IMR-90 (cell line): ENCODE data around the gene DCHS1. TPM values are rescaled to one million over a fixed set of nuclear protein-coding genes. Genes with fewer than 3 reads are reported as not detected.

Experiments
- ATAC-seq: fragments of 200-7000 bp; cut with Tn5 transposase; 2 replicates; pipeline ENCODE4 v1.9.1; 2020; ENCODE audit warnings: low read depth, mild to moderate bottlenecking, moderate library complexity
- BruUV-seq: library from RNA; stranded (reverse); fragments of 400-500 nt; replicated peaks from 2 replicates; lab custom pipeline; 2021; lab: Mats Ljungman, UMichigan
- CTCF ChIA-PET: fragments of 300-600 bp; formaldehyde crosslinking; extraction: SDS; loops from one replicate; lab custom pipeline; 2021; ENCODE audit warnings: antibody characterized with exemption; lab: Yijun Ruan, JAX
- POLR2A ChIA-PET: fragments of 300-600 bp; sonication (Branson Sonifier 250); formaldehyde crosslinking; loops from one replicate; lab custom pipeline; 2022; ENCODE audit warnings: antibody characterized with exemption; ENCODE audit not compliant: unreplicated experiment; lab: Charles Lee
- DNase-seq: peaks from one replicate; pipeline ENCODE4 v3.0.0; 2013
- H2AFZ ChIP-seq: replicated peaks from 2 replicates; pipeline ENCODE3; 2013; ENCODE audit warnings: low read length, mild to moderate bottlenecking; ENCODE audit not compliant: poor library complexity
- H2AK5ac ChIP-seq: 2 replicates; pipeline ENCODE4 v1.6.1; 2013; ENCODE audit warnings: low read depth, low read length, inconsistent platforms
- H2AK9ac ChIP-seq: replicated peaks from 2 replicates; pipeline ENCODE3; 2013; ENCODE audit warnings: mild to moderate bottlenecking, low read depth, low read length, moderate library complexity; ENCODE audit not compliant: poor library complexity
- H2BK120ac ChIP-seq: 2 replicates; pipeline ENCODE4 v1.6.1; 2013; ENCODE audit warnings: low read depth, low read length, inconsistent platforms
- H2BK15ac ChIP-seq: 3 replicates; pipeline ENCODE4 v1.6.1; 2013; ENCODE audit warnings: low read depth, low read length, inconsistent platforms
- H2BK20ac ChIP-seq: 2 replicates; pipeline ENCODE4 v1.6.1; 2013; ENCODE audit warnings: low read depth, mild to moderate bottlenecking, inconsistent platforms, low read length, moderate library complexity
- H2BK5ac ChIP-seq: 2 replicates; pipeline ENCODE4 v1.6.1; 2013; ENCODE audit warnings: mild to moderate bottlenecking, low read depth, low read length, inconsistent platforms; ENCODE audit not compliant: poor library complexity, severe bottlenecking
- H3K14ac ChIP-seq: replicated peaks from 2 replicates; pipeline ENCODE4 v1.6.1; 2013; ENCODE audit warnings: low read depth, low read length, inconsistent platforms
- H3K18ac ChIP-seq: 2 replicates; pipeline ENCODE4 v1.6.1; 2013; ENCODE audit warnings: low read depth, low read length, control low read depth
- H3K23ac ChIP-seq: 2 replicates; pipeline ENCODE4 v1.6.1; 2013; ENCODE audit warnings: low read depth, low read length, inconsistent platforms
- H3K27ac ChIP-seq: 2 replicates; pipeline ENCODE4 v1.5.1; 2013; ENCODE audit warnings: mild to moderate bottlenecking, control low read depth, low read length; ENCODE audit not compliant: insufficient read depth
- H3K27me3 ChIP-seq: 2 replicates; pipeline ENCODE4 v1.6.1; 2013; ENCODE audit warnings: low read length; ENCODE audit not compliant: control insufficient read depth, insufficient read depth
- H3K36me3 ChIP-seq: 2 replicates; pipeline ENCODE4 v1.6.1; 2013; ENCODE audit warnings: low read length, mixed read lengths; ENCODE audit not compliant: control insufficient read depth, insufficient read depth
- H3K4ac ChIP-seq: 2 replicates; pipeline ENCODE4 v1.6.1; 2013; ENCODE audit warnings: low read depth, low read length, inconsistent platforms
- H3K4me1 ChIP-seq: 2 replicates; pipeline ENCODE4 v1.6.1; 2013; ENCODE audit warnings: low read length, mixed read lengths; ENCODE audit not compliant: control insufficient read depth, insufficient read depth
- H3K4me2 ChIP-seq: 2 replicates; pipeline ENCODE4 v1.6.1; 2013; ENCODE audit warnings: low read depth, mild to moderate bottlenecking, control low read depth, low read length, moderate library complexity
- H3K4me3 ChIP-seq: 2 replicates; pipeline ENCODE4 v1.5.1; 2013; ENCODE audit warnings: low read depth, mild to moderate bottlenecking, control low read depth, low read length, moderate library complexity; ENCODE audit not compliant: insufficient read depth
- H3K56ac ChIP-seq: 2 replicates; pipeline ENCODE4 v1.6.1; 2013; ENCODE audit warnings: low read length, inconsistent platforms; ENCODE audit not compliant: insufficient read depth; ENCODE audit errors: extremely low read depth
- H3K79me1 ChIP-seq, 2 experiments: 2 replicates each; pipeline ENCODE4 v1.6.1; 2013; ENCODE audit warnings: low read length in 2 of 2, inconsistent platforms in 1 of 2, low read depth in 1 of 2
- H3K9ac ChIP-seq: 2 replicates; pipeline ENCODE4 v1.6.1; 2013; ENCODE audit warnings: low read depth, low read length, control low read depth
- H3K9me1 ChIP-seq: 2 replicates; pipeline ENCODE4 v1.6.1; 2013; ENCODE audit warnings: low read length, inconsistent platforms; ENCODE audit not compliant: insufficient read depth
- H3K9me3 ChIP-seq: 2 replicates; pipeline ENCODE4 v1.6.1; 2013; ENCODE audit warnings: low read length; ENCODE audit not compliant: control insufficient read depth, insufficient read depth
- H4K20me1 ChIP-seq: 2 replicates; pipeline ENCODE4 v1.6.1; 2013; ENCODE audit warnings: low read length, inconsistent platforms; ENCODE audit not compliant: insufficient read depth
- H4K5ac ChIP-seq: 2 replicates; pipeline ENCODE4 v1.6.1; 2013; ENCODE audit warnings: mild to moderate bottlenecking, low read depth, low read length, control low read depth
- H4K8ac ChIP-seq, 2 experiments: 2 replicates each; pipeline ENCODE4 v1.6.1; 2013; ENCODE audit warnings: low read depth in 2 of 2, low read length in 2 of 2, control low read depth in 1 of 2, inconsistent platforms in 1 of 2
- H4K91ac ChIP-seq: 2 replicates; pipeline ENCODE4 v1.6.1; 2013; ENCODE audit warnings: low read depth, low read length, inconsistent platforms; ENCODE audit not compliant: insufficient read depth
- CHD1 ChIP-seq: IDR thresholded peaks from 2 replicates; pipeline ENCODE4 v1.6.1; 2012; ENCODE audit warnings: low read depth, low read length, improper control_type of control experiment
- FOS ChIP-seq: fragments of 150-350 bp; IDR thresholded peaks from 2 replicates; pipeline ENCODE4 v1.6.1; 2016; ENCODE audit warnings: low read depth, low read length
- MAZ ChIP-seq: IDR thresholded peaks from 2 replicates; pipeline ENCODE4 v1.6.1; 2012; ENCODE audit warnings: low read depth, mild to moderate bottlenecking, low read length, improper control_type of control experiment, moderate library complexity, borderline replicate concordance
- MXI1 ChIP-seq: IDR thresholded peaks from 2 replicates; pipeline ENCODE4 v1.6.1; 2012; ENCODE audit warnings: low read depth, mild to moderate bottlenecking, low read length, moderate library complexity, borderline replicate concordance
- RAD21 ChIP-seq: IDR thresholded peaks from 2 replicates; pipeline ENCODE4 v1.6.1; 2012; ENCODE audit warnings: low read length, improper control_type of control experiment
- RCOR1 ChIP-seq: IDR thresholded peaks from 2 replicates; pipeline ENCODE4 v1.6.1; 2012; ENCODE audit warnings: mild to moderate bottlenecking, low read length, improper control_type of control experiment; ENCODE audit not compliant: insufficient replicate concordance
- RFX5 ChIP-seq: IDR thresholded peaks from 2 replicates; pipeline ENCODE4 v1.8.0; 2012; ENCODE audit warnings: low read depth, mild to moderate bottlenecking, low read length, moderate library complexity
- SMC3 ChIP-seq: fragments of 150-350 bp; IDR thresholded peaks from 2 replicates; pipeline ENCODE4 v1.6.1; 2016; ENCODE audit warnings: low read depth, mild to moderate bottlenecking, antibody characterized with exemption, low read length, moderate library complexity
- WGBS, 2 experiments: methylation state at CpG; one replicate each; pipeline versions ENCODE4 v1.1.5 to v1.1.7; 2013; ENCODE audit warnings: missing lambda C conversion rate in 2 of 2; ENCODE audit not compliant: insufficient read length in 1 of 2; ENCODE audit errors: extremely low coverage in 2 of 2; 5-methylcytosine and 5-hydroxymethylcytosine counted together
- dilution Hi-C: fragments of 300-500 bp; cut with HindIII; formaldehyde crosslinking; loops from one replicate; pipeline ENCODE4 v1.14.3; 2018; ENCODE audit warnings: low sequenced_read_pairs; ENCODE audit not compliant: unreplicated experiment
- in situ Hi-C: fragments of 300-500 bp; cut with MboI; formaldehyde crosslinking; loops from 3 replicates; pipeline ENCODE4 v1.14.3; 2019; ENCODE audit warnings: low sequenced_read_pairs, inconsistent platforms, mixed read lengths
- intact Hi-C: fragments of 100-400 bp; cut with micrococcal nuclease; formaldehyde crosslinking; loops from 2 replicates; pipeline ENCODE4 v1.10.0; 2022
- polyA plus RNA-seq, 3 experiments: library from polyadenylated mRNA; depleted of rRNA; stranded (reverse); fragments of >200 nt; gene quantifications; 2 replicates each; pipeline ENCODE4 v1.2.3, GENCODE V29; 2012; ENCODE audit warnings: low replicate concordance in 1 of 3
- total RNA-seq: library from RNA; depleted of rRNA; stranded (reverse); fragments of >200 nt; gene quantifications from 2 replicates; pipeline ENCODE4 v1.2.3, GENCODE V29; 2012
- TF ChIP-seq, protein P1 (sequence below): conservative IDR thresholded peaks from 2 replicates; pipeline ENCODE4 v1.5.1; 2012; ENCODE audit warnings: mild to moderate bottlenecking, low read depth, low read length, improper control_type of control experiment

Gene DCHS1
- total and polyA plus RNA-seq, 2 of the 4 experiments (the other 2 are of a cell fraction): 1.4 to 3.3 TPM

DNA sequence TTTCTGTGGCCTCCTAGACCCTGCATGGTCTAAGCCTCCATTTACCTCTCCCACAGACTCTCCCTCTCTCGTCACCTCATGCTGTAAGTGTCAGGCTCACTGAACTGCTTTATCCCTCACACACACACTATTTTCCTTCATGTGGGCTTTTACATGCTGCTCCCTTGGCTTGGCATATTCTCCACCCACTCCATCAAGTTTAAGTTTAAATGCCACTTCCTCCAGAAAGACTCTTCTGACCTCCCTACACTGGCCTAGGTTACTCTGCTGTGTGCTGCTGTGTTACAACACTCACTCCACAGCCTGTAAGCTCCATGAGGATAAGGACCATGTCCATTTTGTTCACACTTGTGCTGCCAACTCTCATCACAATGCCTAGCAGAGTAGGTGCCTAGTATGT lies 2.5 kb downstream of the DCHS1 start:
- no peak for DNase-seq
- Histone ChIP-seq H3K27me3 (peaks cover 14% of the 10 kb centered on the region), H3K18ac (no peak overlapping the region), H3K4me1 (peaks cover 5% of the 10 kb centered on the region), H3K14ac (no peak overlapping the region), H2AFZ (no peak overlapping the region), H2AK5ac (peak overlapping the region; percentile 57; the same call in 1 of the 2 replicates), H3K9me3 (no peaks in the 10 kb centered on the region), H3K4me2 (no peak overlapping the region), H4K5ac (no peak overlapping the region), H2BK15ac (no peak overlapping the region), H3K9me1 (peaks cover 18% of the 10 kb centered on the region), H2AK9ac (no peak overlapping the region), H3K4ac (no peak overlapping the region), H3K36me3 (no peaks in the 10 kb centered on the region), H2BK5ac (no peak overlapping the region), H3K23ac (peak overlapping the region; percentile 66; the same call in 1 of the 2 replicates), H2BK20ac (no peak overlapping the region), H3K79me1 (peaks cover 3 to 21% of the 10 kb centered on the region in 2 experiments; a peak in 2 of 4 replicates), H3K56ac (no peak overlapping the region), H2BK120ac (no peak overlapping the region), H4K8ac (no peak overlapping the region), H3K27ac (no peak overlapping the region), H3K4me3 (no peak overlapping the region), H3K9ac (no peak overlapping the region), H4K91ac (no peak overlapping the region), H4K20me1 (0 out of 2 replicates have a peak, but pooled peaks cover 3% of the 10 kb centered on the region)
- POLR2A ChIA-PET: no interaction called here
- CTCF ChIA-PET: no interaction called here
- BruUV-seq: no TSS peak
- WGBS, 2 experiments: 100% methylated on average over 1 of the region's 1 CpG; no CpG with 5 or more reads in 1 of the 2 experiments
- TF ChIP-seq SMC3: no peak
- no peak for TF ChIP-seq RAD21
- no peak for TF ChIP-seq MXI1
- TF ChIP-seq RCOR1: no peak
- TF ChIP-seq RFX5: no peak
- TF ChIP-seq MAZ: no peak
- TF ChIP-seq FOS: no peak
- no peak for TF ChIP-seq CHD1
- TF ChIP-seq, protein P1, sequence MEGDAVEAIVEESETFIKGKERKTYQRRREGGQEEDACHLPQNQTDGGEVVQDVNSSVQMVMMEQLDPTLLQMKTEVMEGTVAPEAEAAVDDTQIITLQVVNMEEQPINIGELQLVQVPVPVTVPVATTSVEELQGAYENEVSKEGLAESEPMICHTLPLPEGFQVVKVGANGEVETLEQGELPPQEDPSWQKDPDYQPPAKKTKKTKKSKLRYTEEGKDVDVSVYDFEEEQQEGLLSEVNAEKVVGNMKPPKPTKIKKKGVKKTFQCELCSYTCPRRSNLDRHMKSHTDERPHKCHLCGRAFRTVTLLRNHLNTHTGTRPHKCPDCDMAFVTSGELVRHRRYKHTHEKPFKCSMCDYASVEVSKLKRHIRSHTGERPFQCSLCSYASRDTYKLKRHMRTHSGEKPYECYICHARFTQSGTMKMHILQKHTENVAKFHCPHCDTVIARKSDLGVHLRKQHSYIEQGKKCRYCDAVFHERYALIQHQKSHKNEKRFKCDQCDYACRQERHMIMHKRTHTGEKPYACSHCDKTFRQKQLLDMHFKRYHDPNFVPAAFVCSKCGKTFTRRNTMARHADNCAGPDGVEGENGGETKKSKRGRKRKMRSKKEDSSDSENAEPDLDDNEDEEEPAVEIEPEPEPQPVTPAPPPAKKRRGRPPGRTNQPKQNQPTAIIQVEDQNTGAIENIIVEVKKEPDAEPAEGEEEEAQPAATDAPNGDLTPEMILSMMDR: no peak
- dilution Hi-C loops: no loop called here
- no peak for ATAC-seq
- intact Hi-C loops: no loop called here
- in situ Hi-C loops: no loop called here
